ENCODE measurements around the gene LRRC14B. TPM values are rescaled to one million over a fixed set of nuclear protein-coding genes. Genes with fewer than 3 reads are reported as not detected.

LRRC14B gene
- total RNA-seq, 1 experiment from 2014 or later = 0.82 TPM

GRCh38 chr5:201672-202071, 10.4 kb downstream of the LRRC14B start:
- ChIA-PET CTCF (no interaction called here), POLR2A (no interaction called here)
- no peaks in the 10 kb centered on the region for H3K36me3 ChIP-seq (ENCODE audit: control insufficient read depth, insufficient read depth, low read length)
- no peak for DNase-seq (ENCODE audit: low read depth, low spot score)
- intact Hi-C loops (cut with micrococcal nuclease; ENCODE audit: unreplicated experiment) = no loop called here
- peaks cover 9% of the 10 kb centered on the region for H3K4me1 ChIP-seq (ENCODE audit: control insufficient read depth, insufficient read depth, low read length)
- BruUV-seq (replicated peaks) = no TSS peak
- in situ Hi-C loops (cut with HindIII; ENCODE audit: low pct_unique_long_range_greater_than_20kb, low sequenced_read_pairs) = no loop called here
- no peak for TF ChIP-seq CTCF (IDR thresholded peaks at IDR 0.05)
- TF ChIP-seq TCF7L2 (IDR thresholded peaks at IDR 0.05; ENCODE audit: low read depth, low read length) = no peak
- no peak for TF ChIP-seq SIN3A (IDR thresholded peaks at IDR 0.05; ENCODE audit: borderline replicate concordance, insufficient read depth, low read depth, low read length)
- TF ChIP-seq REST (IDR thresholded peaks at IDR 0.05; ENCODE audit: insufficient read depth in 1 of 2, low read depth in 2 of 2, low read length in 1 of 2) = no peak
- no peak for TF ChIP-seq POLR2AphosphoS5 (IDR thresholded peaks at IDR 0.05; ENCODE audit: low read depth, low read length)
- no peaks in the 10 kb centered on the region for H3K9me3 ChIP-seq (ENCODE audit: control insufficient read depth, insufficient read depth, low read depth, low read length)
- H3K27ac ChIP-seq (ENCODE audit: low read length) = no peak overlapping the region
- H3K4me3 ChIP-seq (ENCODE audit: low read depth in 2 of 2, low read length in 2 of 2) = no peak overlapping the region
- no peaks in the 10 kb centered on the region for H3K27me3 ChIP-seq (ENCODE audit: control insufficient read depth, insufficient read depth, low read length)
- ATAC-seq = no peak

- Histone ChIP-seq H3K4me1 (ENCODE audit: control insufficient read depth, insufficient read depth, low read length) (peaks cover 24% of the 10 kb centered on the region), H3K4me3 (ENCODE audit: low read depth in 2 of 2, low read length in 2 of 2) (no peak overlapping the region), H3K36me3 (ENCODE audit: control insufficient read depth, insufficient read depth, low read length) (no peaks in the 10 kb centered on the region), H3K27me3 (ENCODE audit: control insufficient read depth, insufficient read depth, low read length) (no peaks in the 10 kb centered on the region), H3K27ac (ENCODE audit: low read length) (no peak overlapping the region), H3K9me3 (ENCODE audit: control insufficient read depth, insufficient read depth, low read depth, low read length) (no peaks in the 10 kb centered on the region)
- POLR2A ChIA-PET = no interaction called here
- CTCF ChIA-PET = no interaction called here
- no TSS peak for BruUV-seq (replicated peaks)
- TF ChIP-seq CTCF (IDR thresholded peaks at IDR 0.05) (no peak), POLR2AphosphoS5 (IDR thresholded peaks at IDR 0.05; ENCODE audit: low read depth, low read length) (no peak), TCF7L2 (IDR thresholded peaks at IDR 0.05; ENCODE audit: low read depth, low read length) (no peak), REST (IDR thresholded peaks at IDR 0.05; ENCODE audit: insufficient read depth in 1 of 2, low read depth in 2 of 2, low read length in 1 of 2) (no peak), SIN3A (IDR thresholded peaks at IDR 0.05; ENCODE audit: borderline replicate concordance, insufficient read depth, low read depth, low read length) (no peak)
- no peak for ATAC-seq
- in situ Hi-C loops (cut with HindIII; ENCODE audit: low pct_unique_long_range_greater_than_20kb, low sequenced_read_pairs) = no loop called here
- DNase-seq (ENCODE audit: low read depth, low spot score) = no peak
- intact Hi-C loops (cut with micrococcal nuclease; ENCODE audit: unreplicated experiment) = no loop called here
These were observed 12.1 kb downstream of the LRRC14B start for GRCh38 chr5:203246-203930.
